HG03159 (cell line): Measurements from ENCODE around the gene SGCA.

Experiments used
- ATAC-seq: cut with Tn5 transposase; IDR thresholded peaks from one replicate; pipeline ENCODE4 v1.9.1; 2021; ENCODE audit warnings: mild to moderate bottlenecking, moderate library complexity; ENCODE audit not compliant: unreplicated experiment

The SGCA gene

DNA sequence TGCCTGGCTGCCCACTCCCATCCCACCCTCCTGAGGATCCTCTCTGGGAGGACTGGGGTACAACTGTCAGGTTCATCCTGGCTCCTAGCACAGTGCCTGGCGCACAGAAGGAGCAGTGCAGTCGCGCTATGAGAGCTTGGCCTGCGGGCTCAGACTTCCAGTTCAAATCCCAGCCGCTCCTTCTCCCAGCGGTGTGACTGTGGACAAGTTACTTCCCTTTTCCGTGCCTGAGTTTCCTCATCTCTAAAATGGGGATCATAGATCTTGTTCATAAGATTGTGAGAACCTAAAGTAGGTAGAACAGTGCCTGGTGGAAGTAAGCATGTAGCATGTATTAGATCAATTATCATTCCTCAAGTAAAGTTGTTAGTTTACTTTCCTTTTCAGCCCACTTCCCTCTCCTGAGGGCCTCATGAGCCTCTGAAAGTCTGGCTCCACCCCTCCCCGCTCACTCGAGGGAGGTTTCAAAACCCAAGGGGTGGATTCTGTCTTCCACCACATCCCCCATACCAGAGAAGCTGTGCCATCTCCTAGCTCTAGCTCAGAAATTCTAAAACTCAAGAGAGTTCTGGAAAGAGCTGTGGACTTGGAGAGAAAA is 55.6 kb downstream of the SGCA start:
- no peak for ATAC-seq

DNA sequence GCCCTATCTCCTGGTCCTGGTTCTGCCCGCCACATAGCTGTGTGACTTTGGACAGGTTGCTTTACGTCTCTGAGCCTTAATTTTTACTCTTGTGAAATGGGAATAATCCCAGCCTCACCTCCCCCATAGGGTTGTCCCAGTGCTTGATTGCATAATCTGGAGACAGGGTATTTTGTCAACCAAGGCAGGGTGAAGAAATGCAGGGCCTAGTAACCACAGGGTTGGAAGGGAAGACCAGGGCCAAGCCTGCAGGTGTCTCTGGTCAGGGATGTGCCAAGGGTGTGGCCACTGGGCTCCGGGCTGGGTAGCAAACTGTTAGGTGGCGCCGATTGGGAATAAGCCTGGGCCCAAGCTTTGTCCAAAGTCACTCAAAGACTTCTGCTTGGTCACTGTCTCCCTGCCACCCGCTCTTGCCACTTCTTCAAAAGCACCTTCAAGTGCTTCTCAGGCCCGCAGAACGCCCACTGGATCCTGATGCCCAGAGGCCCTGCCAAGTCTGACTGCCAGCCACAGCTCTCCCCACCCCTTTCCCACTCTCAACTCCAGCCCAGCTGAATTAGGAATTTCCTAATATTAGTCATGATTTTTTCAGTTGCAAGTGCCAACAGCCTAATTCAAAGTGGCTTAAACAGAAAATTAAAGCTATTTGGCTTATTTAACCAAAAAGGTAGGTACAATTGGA is 56.2 kb downstream of the SGCA start:
- no peak for ATAC-seq

DNA sequence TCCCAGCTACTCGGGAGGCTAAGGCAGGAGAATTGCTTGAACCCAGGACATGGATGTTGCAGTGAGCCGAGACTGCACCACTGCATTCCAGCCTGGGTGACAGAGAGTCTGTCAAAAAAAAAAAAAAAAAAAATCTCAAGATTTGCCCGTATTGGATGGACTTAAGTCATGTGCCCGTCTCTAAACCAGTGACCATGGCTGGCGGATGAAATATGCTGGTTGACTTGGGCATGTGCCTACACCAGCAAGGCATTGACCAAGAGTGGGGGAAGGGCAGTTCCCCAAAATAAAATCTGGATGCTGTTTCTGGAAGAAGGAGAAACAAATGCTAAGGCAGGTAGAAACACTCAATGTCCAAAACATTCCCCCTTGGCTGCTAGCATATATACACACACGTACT is 57.1 kb downstream of the SGCA start:
- no peak for ATAC-seq
